ENCODE measurements around the gene CLEC16A. TPM values are rescaled to one million over a fixed set of nuclear protein-coding genes. Genes with fewer than 3 reads are reported as not detected.

CLEC16A gene
- total RNA-seq, 4 donors from 2014 or later: 24.5 to 33.0 (median 29.3) TPM

- Histone ChIP-seq H3K4me1 (peaks cover 47 to 49% of the 10 kb centered on the region in 2 donors), H3K9me3 (no peaks in the 10 kb centered on the region), H3K4me3 (no peak overlapping the region), H3K27me3 (no peaks in the 10 kb centered on the region), H3K27ac (peak overlapping the region in 2 of 4 donors; percentile 31 to 51), H3K36me3 (peaks cover 0 to 24% of the 10 kb centered on the region in 2 donors)
- DNase-seq: no peak
- TF ChIP-seq POLR2A (IDR thresholded peaks at IDR 0.05) (no peak), CTCF (IDR thresholded peaks at IDR 0.05 in 4 of 5, conservative IDR thresholded peaks at IDR 0.05 in 1 of 5) (no peak)
- intact Hi-C loops (cut with DNase I; ENCODE audit: low total_unique reads) (no loop called here), in situ Hi-C loops (cut with MboI; ENCODE audit: low sequenced_read_pairs in 4 of 4) (no loop called here)
- ATAC-seq: no peak
Observed at GRCh38 chr16:10930755-10931093, 13.6 kb upstream of the CLEC16A start.

GRCh38 chr16:10931134-10931533, 13.2 kb upstream of the CLEC16A start:
- Histone ChIP-seq H3K36me3 (peaks cover 0 to 23% of the 10 kb centered on the region in 2 donors), H3K4me3 (no peak overlapping the region), H3K27me3 (no peaks in the 10 kb centered on the region), H3K9me3 (no peaks in the 10 kb centered on the region), H3K4me1 (peaks cover 51 to 53% of the 10 kb centered on the region in 2 donors), H3K27ac (peak overlapping the region in 3 of 4 donors; percentile 28 to 37 (median 31))
- in situ Hi-C loops (cut with MboI; ENCODE audit: low sequenced_read_pairs in 4 of 4) (no loop called here), intact Hi-C loops (cut with DNase I; ENCODE audit: low total_unique reads) (no loop called here)
- ATAC-seq (no peak), DNase-seq (no peak)
- TF ChIP-seq POLR2A (IDR thresholded peaks at IDR 0.05) (no peak), CTCF (IDR thresholded peaks at IDR 0.05 in 4 of 5, conservative IDR thresholded peaks at IDR 0.05 in 1 of 5) (no peak)

DNA sequence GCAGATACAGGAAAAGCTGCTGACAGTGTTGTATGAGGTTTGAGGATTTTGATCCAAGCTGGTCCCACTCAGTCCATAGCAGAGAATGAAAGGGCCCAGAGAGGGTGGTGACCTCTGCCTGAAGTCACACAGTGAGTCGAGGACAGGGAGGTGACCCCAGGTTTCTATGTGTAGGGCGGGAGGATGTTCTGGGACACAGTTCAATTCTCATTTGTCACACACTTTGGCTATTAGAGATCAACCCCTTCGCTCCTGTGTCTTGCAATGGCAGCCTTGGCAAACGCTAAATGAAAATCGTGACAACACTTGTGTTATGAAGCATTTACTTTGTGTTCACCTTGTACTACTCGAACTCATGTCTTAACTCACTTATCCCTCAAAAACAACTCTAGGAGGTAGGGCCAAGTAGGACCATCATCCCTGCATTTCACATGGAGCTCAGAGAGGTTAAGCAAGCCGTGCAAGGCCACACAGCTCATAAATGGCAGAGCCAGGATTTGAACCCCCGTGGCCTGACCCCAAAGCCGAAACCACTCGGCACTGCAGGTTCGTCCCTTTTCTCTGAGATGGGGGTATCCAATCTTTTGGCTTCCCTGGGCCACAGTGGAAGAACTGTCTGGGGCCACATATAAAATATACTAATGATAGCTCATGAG, 12.3 kb upstream of the CLEC16A start:
- in situ Hi-C loops (cut with MboI; ENCODE audit: low sequenced_read_pairs in 4 of 4): no loop called here
- Histone ChIP-seq H3K36me3 (peaks cover 0 to 21% of the 10 kb centered on the region in 2 donors), H3K27ac (peak overlapping the region in 2 of 4 donors; percentile 28 to 37), H3K9me3 (no peaks in the 10 kb centered on the region), H3K27me3 (no peaks in the 10 kb centered on the region), H3K4me3 (no peak overlapping the region), H3K4me1 (peaks cover 61 to 63% of the 10 kb centered on the region in 2 donors)
- no peak for ATAC-seq
- intact Hi-C loops (cut with DNase I; ENCODE audit: low total_unique reads): no loop called here
- TF ChIP-seq CTCF (IDR thresholded peaks at IDR 0.05 in 4 of 5, conservative IDR thresholded peaks at IDR 0.05 in 1 of 5) (no peak), POLR2A (IDR thresholded peaks at IDR 0.05) (no peak)
- DNase-seq: no peak

GRCh38 chr16:10932959-10933710, 11.2 kb upstream of the CLEC16A start:
- peak overlapping the region; percentile 91 to 96 (median 94) for H3K27ac ChIP-seq
- intact Hi-C loops (cut with DNase I; ENCODE audit: low total_unique reads): no loop called here
- in situ Hi-C loops (cut with MboI; ENCODE audit: low sequenced_read_pairs in 4 of 4): no loop called here
- ATAC-seq: no peak
- TF ChIP-seq POLR2A (IDR thresholded peaks at IDR 0.05) (no peak), CTCF (IDR thresholded peaks at IDR 0.05 in 4 of 5, conservative IDR thresholded peaks at IDR 0.05 in 1 of 5) (no peak)
- H3K36me3 ChIP-seq: peaks cover 0 to 11% of the 10 kb centered on the region in 2 donors
- no peak overlapping the region for H3K4me3 ChIP-seq
- no peak for DNase-seq
- H3K27me3 ChIP-seq: no peaks in the 10 kb centered on the region
- no peaks in the 10 kb centered on the region for H3K9me3 ChIP-seq
- H3K4me1 ChIP-seq: peaks cover 71 to 73% of the 10 kb centered on the region in 2 donors
